Measurements from ENCODE around the gene LMNTD2.

- TF ChIP-seq POLR2AphosphoS5 (IDR thresholded peaks at IDR 0.05; ENCODE audit: low read depth, low read length), result no peak
- TF ChIP-seq POLR2A (IDR thresholded peaks at IDR 0.05; ENCODE audit: low read depth, low read length), result no peak
Observed at GRCh38 chr11:555780-556661, 4.5 kb downstream of the LMNTD2 start.
